GM12878 (cell line): Measurements from ENCODE around the gene RAD51B. TPM values are rescaled to one million over a fixed set of nuclear protein-coding genes. Genes with fewer than 3 reads are reported as not detected.

Experiments
- CREB1 ChIP-seq: IDR thresholded peaks from 2 replicates; pipeline ENCODE4 v1.6.1; 2012; ENCODE audit warnings: low read depth, mild to moderate bottlenecking, inconsistent platforms
- EZH2 ChIP-seq: IDR thresholded peaks from 2 replicates; pipeline ENCODE4 v1.6.1; 2012; ENCODE audit warnings: low read depth, mild to moderate bottlenecking, control low read depth, inconsistent platforms, low read length, borderline replicate concordance; ENCODE audit not compliant: control insufficient read depth
- FOXM1 ChIP-seq: IDR thresholded peaks from 2 replicates; pipeline ENCODE4 v1.6.1; 2012; ENCODE audit warnings: low read depth, mild to moderate bottlenecking, inconsistent platforms, low read length, moderate library complexity
- IKZF1 ChIP-seq: fragments of 450-650 bp; conservative IDR thresholded peaks from 2 replicates; pipeline ENCODE4 v1.6.1; 2017; ENCODE audit warnings: antibody characterized with exemption, mild to moderate bottlenecking
- SMARCA5 ChIP-seq: fragments of 450-650 bp; IDR thresholded peaks from 2 replicates; pipeline ENCODE4 v1.6.1; 2017; ENCODE audit warnings: mild to moderate bottlenecking
- SMC3 ChIP-seq: IDR thresholded peaks from 2 replicates; pipeline ENCODE4 v1.6.1; 2011; ENCODE audit warnings: low read length, improper control_type of control experiment, borderline replicate concordance
- SRF ChIP-seq, 2 experiments: IDR thresholded peaks; 2 replicates each; pipeline ENCODE4 v1.6.1; 2011; ENCODE audit warnings: low read depth in 2 of 2, low read length in 2 of 2, mild to moderate bottlenecking in 1 of 2, moderate library complexity in 1 of 2
- ZBTB33 ChIP-seq: fragments of 450-650 bp; IDR thresholded peaks from 2 replicates; pipeline ENCODE4 v1.6.1; 2017; ENCODE audit warnings: mild to moderate bottlenecking
- ZNF622 ChIP-seq: fragments of 450-650 bp; IDR thresholded peaks from 2 replicates; pipeline ENCODE4 v1.6.1; 2017; ENCODE audit warnings: mild to moderate bottlenecking, inconsistent platforms
- polyA plus RNA-seq, 11 experiments: library from polyadenylated mRNA; depleted of rRNA in 4 of 11; unstranded in 6 of 11; stranded (reverse) in 5 of 11; fragments of >200 nt; fragmentation: Nextera tagmentation in 4 of 11; fragmentation: Illumina TruSeq in 1 of 11; extraction: Ambion mirVana in 4 of 11; extraction: Trizol in 1 of 11; gene quantifications; 1 replicate in 1 of 11; 2 replicates in 10 of 11; pipeline versions ENCODE4 v1.2.1 to v1.2.3, GENCODE V29; 2011 to 2016; ENCODE audit warnings: inconsistent platforms in 2 of 11, missing spikeins in 2 of 11, low read depth in 1 of 11
- total RNA-seq, 4 experiments: library from RNA; depleted of rRNA in 3 of 4; stranded (reverse); fragments of >200 nt in 3 of 4; fragmentation: Illumina TruSeq in 1 of 4; extraction: Trizol in 1 of 4; gene quantifications; 2 replicates each; pipeline versions ENCODE4 v1.2.1 to v1.2.3, GENCODE V29; 2013 to 2021
- TF ChIP-seq, protein P1 (sequence below): IDR thresholded peaks from 2 replicates; pipeline ENCODE4 v1.6.1; 2012; ENCODE audit warnings: low read depth, low read length, improper control_type of control experiment
- TF ChIP-seq, protein P2 (sequence below): IDR thresholded peaks from 2 replicates; pipeline ENCODE4 v1.6.1; 2011; ENCODE audit warnings: low read depth, low read length, improper control_type of control experiment, borderline replicate concordance
- TF ChIP-seq, protein P3 (sequence below): fragments of 150-350 bp; IDR thresholded peaks from 2 replicates; pipeline ENCODE4 v1.6.1; 2016; ENCODE audit warnings: low read depth, low read length
- TF ChIP-seq, protein P4 (sequence below): fragments of 450-650 bp; IDR thresholded peaks from 2 replicates; pipeline ENCODE4 v1.6.1; 2017; ENCODE audit warnings: mild to moderate bottlenecking, low read depth, inconsistent platforms; ENCODE audit not compliant: poor library complexity, severe bottlenecking
- TF ChIP-seq, protein P5 (sequence below): fragments of 450-650 bp; IDR thresholded peaks from 2 replicates; pipeline ENCODE4 v1.6.1; 2017; ENCODE audit warnings: mild to moderate bottlenecking, moderate library complexity

Gene RAD51B
- total and polyA plus RNA-seq, 10 of the 15 experiments (the other 5 are each of a cell fraction or from before 2014, with no cell fraction given) = 9.8 to 26.8 (median 21.3) TPM

- TF ChIP-seq, protein P1, sequence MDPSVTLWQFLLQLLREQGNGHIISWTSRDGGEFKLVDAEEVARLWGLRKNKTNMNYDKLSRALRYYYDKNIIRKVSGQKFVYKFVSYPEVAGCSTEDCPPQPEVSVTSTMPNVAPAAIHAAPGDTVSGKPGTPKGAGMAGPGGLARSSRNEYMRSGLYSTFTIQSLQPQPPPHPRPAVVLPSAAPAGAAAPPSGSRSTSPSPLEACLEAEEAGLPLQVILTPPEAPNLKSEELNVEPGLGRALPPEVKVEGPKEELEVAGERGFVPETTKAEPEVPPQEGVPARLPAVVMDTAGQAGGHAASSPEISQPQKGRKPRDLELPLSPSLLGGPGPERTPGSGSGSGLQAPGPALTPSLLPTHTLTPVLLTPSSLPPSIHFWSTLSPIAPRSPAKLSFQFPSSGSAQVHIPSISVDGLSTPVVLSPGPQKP = peak; percentile 58; the same call in 1 of the 2 replicates
- TF ChIP-seq SMC3 (no peak; the same call in 1 of the 2 replicates), SMARCA5 (peak; percentile 27; the same call in 1 of the 2 replicates), SRF (IDR thresholded peaks at IDR 0.05; ENCODE audit: low read depth in 2 of 2, low read length in 2 of 2) (no peak), EZH2 (no peak), IKZF1 (peak; percentile 99), ZNF622 (no peak), ZBTB33 (no peak), FOXM1 (no peak), CREB1 (no peak)
- TF ChIP-seq, protein P2, sequence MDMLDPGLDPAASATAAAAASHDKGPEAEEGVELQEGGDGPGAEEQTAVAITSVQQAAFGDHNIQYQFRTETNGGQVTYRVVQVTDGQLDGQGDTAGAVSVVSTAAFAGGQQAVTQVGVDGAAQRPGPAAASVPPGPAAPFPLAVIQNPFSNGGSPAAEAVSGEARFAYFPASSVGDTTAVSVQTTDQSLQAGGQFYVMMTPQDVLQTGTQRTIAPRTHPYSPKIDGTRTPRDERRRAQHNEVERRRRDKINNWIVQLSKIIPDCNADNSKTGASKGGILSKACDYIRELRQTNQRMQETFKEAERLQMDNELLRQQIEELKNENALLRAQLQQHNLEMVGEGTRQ = no peak
- TF ChIP-seq, protein P3, sequence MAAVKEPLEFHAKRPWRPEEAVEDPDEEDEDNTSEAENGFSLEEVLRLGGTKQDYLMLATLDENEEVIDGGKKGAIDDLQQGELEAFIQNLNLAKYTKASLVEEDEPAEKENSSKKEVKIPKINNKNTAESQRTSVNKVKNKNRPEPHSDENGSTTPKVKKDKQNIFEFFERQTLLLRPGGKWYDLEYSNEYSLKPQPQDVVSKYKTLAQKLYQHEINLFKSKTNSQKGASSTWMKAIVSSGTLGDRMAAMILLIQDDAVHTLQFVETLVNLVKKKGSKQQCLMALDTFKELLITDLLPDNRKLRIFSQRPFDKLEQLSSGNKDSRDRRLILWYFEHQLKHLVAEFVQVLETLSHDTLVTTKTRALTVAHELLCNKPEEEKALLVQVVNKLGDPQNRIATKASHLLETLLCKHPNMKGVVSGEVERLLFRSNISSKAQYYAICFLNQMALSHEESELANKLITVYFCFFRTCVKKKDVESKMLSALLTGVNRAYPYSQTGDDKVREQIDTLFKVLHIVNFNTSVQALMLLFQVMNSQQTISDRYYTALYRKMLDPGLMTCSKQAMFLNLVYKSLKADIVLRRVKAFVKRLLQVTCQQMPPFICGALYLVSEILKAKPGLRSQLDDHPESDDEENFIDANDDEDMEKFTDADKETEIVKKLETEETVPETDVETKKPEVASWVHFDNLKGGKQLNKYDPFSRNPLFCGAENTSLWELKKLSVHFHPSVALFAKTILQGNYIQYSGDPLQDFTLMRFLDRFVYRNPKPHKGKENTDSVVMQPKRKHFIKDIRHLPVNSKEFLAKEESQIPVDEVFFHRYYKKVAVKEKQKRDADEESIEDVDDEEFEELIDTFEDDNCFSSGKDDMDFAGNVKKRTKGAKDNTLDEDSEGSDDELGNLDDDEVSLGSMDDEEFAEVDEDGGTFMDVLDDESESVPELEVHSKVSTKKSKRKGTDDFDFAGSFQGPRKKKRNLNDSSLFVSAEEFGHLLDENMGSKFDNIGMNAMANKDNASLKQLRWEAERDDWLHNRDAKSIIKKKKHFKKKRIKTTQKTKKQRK = no peak
- TF ChIP-seq, protein P4, sequence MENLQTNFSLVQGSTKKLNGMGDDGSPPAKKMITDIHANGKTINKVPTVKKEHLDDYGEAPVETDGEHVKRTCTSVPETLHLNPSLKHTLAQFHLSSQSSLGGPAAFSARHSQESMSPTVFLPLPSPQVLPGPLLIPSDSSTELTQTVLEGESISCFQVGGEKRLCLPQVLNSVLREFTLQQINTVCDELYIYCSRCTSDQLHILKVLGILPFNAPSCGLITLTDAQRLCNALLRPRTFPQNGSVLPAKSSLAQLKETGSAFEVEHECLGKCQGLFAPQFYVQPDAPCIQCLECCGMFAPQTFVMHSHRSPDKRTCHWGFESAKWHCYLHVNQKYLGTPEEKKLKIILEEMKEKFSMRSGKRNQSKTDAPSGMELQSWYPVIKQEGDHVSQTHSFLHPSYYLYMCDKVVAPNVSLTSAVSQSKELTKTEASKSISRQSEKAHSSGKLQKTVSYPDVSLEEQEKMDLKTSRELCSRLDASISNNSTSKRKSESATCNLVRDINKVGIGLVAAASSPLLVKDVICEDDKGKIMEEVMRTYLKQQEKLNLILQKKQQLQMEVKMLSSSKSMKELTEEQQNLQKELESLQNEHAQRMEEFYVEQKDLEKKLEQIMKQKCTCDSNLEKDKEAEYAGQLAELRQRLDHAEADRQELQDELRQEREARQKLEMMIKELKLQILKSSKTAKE = peak; percentile 97
- TF ChIP-seq, protein P5, sequence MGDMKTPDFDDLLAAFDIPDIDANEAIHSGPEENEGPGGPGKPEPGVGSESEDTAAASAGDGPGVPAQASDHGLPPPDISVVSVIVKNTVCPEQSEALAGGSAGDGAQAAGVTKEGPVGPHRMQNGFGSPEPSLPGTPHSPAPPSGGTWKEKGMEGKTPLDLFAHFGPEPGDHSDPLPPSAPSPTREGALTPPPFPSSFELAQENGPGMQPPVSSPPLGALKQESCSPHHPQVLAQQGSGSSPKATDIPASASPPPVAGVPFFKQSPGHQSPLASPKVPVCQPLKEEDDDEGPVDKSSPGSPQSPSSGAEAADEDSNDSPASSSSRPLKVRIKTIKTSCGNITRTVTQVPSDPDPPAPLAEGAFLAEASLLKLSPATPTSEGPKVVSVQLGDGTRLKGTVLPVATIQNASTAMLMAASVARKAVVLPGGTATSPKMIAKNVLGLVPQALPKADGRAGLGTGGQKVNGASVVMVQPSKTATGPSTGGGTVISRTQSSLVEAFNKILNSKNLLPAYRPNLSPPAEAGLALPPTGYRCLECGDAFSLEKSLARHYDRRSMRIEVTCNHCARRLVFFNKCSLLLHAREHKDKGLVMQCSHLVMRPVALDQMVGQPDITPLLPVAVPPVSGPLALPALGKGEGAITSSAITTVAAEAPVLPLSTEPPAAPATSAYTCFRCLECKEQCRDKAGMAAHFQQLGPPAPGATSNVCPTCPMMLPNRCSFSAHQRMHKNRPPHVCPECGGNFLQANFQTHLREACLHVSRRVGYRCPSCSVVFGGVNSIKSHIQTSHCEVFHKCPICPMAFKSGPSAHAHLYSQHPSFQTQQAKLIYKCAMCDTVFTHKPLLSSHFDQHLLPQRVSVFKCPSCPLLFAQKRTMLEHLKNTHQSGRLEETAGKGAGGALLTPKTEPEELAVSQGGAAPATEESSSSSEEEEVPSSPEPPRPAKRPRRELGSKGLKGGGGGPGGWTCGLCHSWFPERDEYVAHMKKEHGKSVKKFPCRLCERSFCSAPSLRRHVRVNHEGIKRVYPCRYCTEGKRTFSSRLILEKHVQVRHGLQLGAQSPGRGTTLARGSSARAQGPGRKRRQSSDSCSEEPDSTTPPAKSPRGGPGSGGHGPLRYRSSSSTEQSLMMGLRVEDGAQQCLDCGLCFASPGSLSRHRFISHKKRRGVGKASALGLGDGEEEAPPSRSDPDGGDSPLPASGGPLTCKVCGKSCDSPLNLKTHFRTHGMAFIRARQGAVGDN = peak; percentile 94
These were observed 460.2 kb downstream of the RAD51B start (continued) for GRCh38 chr14:68279777-68280233.
